HG03039 (cell line): ENCODE measurements around the gene YES1.
A peak's percentile ranks its signal among the peaks of the same experiment; 100 is the strongest.
"Not testable (repeated sequence)": the region's sequence is repeated elsewhere in the genome, so short reads cannot be mapped to it uniquely, and the experiment has no call there.

Experiments
- ATAC-seq: cut with Tn5 transposase; IDR thresholded peaks from one replicate; pipeline ENCODE4 v1.9.1; 2021; ENCODE audit warnings: mild to moderate bottlenecking, moderate library complexity; ENCODE audit not compliant: unreplicated experiment

The YES1 gene

DNA sequence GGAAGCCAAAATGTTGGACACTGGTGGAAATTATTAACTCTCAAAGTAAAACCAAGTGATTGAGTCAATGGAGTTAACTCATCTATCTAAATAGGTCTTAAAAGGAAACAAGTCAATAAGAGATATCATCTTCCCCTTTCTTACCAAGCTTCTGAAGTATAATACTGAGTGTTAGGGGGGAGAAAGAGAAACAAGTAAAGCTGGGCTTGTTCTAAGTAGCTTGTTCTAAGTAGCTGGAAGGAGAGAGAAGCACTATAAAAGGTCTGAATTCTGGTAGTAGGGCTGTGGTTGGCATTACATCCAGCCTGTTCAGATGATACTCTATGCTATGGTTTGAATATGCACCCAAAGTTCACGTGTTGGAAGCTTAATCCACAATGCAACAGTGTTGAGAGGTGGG, 26.8 kb downstream of the YES1 start:
- ATAC-seq, result no peak

GRCh38 chr18:784470-785172, 27.4 kb downstream of the YES1 start:
- no peak for ATAC-seq

GRCh38 chr18:778194-778927, 33.7 kb downstream of the YES1 start:
- no peak for ATAC-seq

DNA sequence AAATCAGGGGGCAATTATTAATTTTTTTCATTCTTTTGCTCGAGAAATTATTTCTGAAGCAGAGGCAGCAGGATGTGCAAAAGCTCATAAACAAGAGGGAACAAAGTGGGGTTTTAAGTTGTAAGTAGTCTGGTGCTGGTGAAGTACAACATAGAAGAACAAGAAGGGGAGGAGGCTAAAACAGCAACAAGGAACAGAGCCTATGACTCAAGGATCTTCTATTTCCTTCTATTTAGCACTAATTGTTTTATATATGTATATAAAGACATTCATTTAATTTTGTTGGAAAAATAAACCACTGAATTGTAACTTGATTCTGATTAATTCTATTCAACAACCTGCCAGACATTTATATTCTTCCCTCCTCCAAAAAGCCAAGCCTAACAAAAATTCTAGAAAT, 35.0 kb downstream of the YES1 start:
- ATAC-seq, result no peak

DNA sequence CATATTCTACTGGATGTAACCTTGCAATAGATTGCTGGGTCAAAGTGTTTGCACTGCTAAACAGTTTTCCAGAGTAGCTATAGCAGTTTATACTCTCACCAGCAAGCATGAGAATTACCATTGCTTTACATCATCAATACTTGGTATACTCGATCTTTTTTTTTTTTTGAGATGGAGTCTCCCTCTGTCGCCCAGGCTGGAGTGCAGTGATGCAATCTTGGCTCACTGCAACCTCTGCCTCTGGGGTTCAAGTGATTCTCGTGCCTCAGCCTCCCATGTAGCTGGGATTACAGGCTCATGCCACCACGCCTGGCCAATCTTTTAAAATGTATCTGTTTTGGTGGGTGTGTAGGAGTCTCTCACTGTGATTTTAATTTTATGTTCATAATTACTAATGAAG, 36.0 kb downstream of the YES1 start:
- not testable (repeated sequence) for ATAC-seq

- no peak for ATAC-seq
These were observed 37.2 kb downstream of the YES1 start for GRCh38 chr18:774811-775210.

GRCh38 chr18:773980-774624, 37.9 kb downstream of the YES1 start:
- ATAC-seq, result no peak

DNA sequence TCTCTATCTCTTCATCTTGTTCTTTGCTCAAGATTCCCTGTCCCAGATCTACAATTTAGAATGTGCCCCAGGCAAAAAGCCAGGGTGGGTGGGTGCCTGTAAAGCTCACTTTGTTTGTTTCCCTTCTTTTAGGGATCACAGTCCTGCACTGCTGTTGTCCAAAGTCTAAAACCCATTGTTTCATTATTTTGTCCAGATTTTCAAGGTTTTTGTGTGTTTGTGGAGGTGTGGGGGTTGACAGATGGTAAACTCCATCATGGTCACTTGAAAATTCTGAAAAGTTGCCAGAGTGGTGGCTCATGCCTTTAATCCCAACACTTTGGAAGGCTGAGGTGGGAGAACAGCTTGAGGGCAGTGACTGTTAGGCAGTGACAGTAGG, 41.5 kb downstream of the YES1 start:
- no peak for ATAC-seq

DNA sequence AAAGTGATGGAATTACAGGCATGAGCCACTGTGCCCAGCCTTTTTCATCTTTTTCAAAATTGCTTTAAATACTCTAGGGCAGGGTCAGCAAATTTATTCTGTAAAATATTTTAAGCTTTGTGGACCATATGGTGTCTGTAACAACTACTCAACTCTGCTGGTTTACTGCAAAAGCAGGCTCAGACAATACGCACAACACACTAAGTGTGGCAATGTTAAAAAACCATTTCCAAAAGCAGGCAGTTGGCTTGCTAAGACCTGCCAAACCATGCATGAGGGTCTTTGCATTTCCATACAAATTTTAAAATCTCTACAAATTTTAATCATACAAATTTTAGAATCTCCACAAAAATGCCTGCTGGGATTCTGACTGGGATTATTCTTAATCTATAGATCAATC, 44.1 kb downstream of the YES1 start:
- ATAC-seq, result no peak

DNA sequence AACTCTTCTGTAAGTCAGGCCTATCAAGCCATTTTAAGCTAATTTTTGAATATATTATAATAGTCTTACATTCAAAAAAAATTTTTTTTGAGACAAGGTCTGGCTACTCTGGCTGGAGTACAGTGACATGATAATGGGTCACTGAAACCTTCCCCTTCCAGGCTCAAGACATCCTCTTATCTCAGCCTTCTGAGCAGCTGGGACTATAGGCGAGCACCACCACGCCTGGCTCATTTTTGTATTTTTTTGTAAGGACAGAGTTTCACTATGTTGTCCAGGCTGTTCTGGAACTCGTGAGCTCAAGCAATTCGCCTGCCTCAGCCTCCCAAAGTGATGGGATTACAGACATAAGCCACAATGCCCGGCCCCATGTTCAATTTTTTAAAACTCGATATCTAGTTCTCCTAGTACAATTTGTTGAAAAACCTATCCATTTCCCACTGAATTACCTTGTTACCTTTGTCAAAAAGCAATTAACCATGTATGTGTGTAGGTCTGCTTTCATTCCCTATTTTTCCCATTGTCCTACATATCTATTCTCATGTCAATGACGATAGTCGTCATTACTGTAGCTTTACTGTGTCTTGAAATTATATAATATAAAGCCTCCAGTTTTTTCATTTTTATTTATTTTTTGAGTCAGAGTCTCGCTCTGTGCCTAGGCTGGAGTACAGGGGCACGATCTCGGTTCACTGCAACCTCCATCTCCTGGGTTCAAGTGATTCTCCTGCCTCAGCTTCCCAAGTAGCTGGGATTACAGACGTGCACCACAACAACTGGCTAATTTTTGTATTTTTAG, 44.8 kb downstream of the YES1 start:
- no peak for ATAC-seq

- no peak for ATAC-seq
These were observed 45.5 kb downstream of the YES1 start for GRCh38 chr18:766550-766860.

DNA sequence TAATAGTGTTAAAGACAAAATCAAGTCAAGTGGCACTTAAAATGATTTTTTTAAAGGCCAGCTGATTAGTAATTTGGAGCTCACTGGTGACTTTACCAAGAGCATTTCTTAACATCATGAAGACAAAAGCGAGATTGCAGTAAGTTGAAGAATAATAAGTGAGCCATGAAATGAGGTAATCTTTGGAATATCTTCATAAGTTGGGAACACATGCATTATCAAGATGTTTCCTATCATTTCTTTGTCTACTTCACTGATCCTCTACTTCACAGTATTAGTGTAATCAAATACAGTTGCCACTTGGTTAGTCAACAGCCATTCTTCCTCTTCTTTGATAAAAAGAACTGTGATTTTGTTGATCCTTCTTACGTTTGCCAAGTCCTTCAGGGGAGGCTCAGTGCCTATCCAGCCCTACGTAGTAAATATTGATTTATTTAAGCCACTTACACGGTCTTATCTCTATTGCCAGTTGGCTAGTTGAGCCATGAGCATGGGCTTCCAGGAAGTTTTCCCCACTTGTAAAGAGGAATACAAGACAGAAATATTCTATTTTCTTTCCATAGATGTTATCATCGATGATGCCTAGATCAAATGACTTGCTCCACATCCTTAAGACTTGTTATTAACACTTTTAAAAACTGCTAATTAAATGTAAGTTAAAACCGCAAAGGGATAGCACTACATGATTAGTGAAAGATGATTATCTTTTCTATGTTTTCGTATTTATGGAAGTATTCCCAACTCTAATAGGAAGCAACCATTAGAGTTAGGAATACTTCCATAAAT, 46.1 kb downstream of the YES1 start:
- no peak for ATAC-seq

DNA sequence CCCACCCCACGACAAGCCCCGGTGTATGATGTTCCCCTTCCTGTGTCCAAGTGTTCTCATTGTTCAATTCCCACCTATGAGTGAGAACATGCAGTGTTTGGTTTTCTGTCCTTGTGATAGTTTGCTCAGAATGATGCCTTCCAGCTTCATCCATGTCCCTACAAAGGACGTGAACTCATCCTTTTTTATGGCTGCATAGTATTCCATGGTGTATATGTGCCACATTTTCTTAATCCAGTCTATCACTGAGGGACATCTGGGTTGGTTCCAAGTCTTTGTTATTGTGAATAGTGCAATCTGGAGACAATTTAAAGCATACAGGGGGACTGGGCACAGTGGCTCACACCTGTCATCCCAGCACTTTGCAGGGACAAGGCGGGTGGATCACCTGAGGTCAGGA, 52.2 kb downstream of the YES1 start:
- ATAC-seq, result not testable (repeated sequence)

- ATAC-seq, result no peak
These were observed 56.5 kb downstream of the YES1 start for GRCh38 chr18:755506-755905.

- ATAC-seq, result no peak
These were observed 57.4 kb downstream of the YES1 start for GRCh38 chr18:754656-755055.

DNA sequence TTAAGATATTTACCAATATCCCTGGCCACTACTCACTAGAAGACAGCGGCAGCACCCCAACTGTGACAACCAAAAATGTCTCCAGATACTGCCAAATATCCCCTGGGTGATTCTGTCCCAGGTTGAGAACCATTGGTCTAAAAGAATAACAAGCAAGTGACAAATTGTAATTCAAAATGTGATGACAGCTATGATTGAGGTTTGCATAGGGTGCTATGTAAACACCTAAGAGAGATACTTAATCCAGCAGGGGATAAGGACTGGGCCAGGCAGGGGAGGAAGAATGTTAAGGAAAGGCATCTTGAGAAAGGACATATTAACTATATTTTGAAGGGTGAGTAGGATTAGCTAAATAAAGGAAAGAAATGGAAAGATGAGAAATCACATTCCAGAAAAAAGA, 61.6 kb downstream of the YES1 start:
- no peak for ATAC-seq

GRCh38 chr18:744832-745597, 67.0 kb downstream of the YES1 start:
- ATAC-seq, result no peak

DNA sequence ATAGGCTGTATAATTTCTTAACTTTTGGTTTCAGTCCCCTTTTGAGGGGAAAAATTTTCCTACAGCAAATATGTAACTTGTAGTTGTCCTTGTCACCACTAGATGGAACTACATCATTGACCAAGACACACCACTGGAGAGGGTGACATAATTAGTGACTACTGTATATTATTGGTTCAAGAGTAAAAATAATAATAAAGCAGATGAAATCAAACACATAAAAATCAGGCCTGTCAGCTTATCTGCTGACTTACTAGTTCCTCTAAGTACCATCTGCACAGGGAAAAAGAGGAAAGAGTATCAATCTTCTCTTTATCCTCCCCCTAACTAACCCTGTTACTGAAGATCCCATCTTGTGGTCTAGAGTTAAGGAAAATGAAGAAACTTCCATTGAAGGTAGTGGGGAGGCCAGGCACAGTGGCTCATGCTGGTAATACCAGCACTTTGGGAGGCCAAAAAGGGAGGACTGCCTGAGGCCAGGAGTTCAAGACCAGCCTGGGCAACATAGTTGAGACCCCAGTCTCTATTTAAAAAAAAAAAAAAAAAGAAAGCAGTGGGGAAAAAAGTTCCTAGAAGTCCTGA, 70.0 kb downstream of the YES1 start:
- peak; percentile 84 for ATAC-seq

DNA sequence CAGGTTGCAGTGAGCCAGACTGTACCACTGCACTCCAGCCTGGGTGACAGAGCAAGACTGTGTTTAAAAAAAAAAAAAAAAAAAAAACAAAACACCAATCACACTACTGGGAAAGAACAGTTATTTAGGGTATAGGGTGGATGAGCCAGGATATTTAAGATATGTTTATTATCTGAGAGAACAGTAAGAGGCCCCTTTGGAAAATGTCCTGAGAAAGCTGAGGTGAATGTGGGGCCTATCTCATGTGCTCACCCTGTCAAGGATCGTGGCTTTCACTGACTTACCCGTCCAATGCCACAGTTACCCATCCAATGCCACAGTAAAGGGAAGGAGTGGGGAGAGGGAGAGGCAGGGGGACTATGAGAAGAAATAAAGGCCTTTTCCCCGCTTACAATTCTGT, 79.7 kb downstream of the YES1 start:
- no peak for ATAC-seq

DNA sequence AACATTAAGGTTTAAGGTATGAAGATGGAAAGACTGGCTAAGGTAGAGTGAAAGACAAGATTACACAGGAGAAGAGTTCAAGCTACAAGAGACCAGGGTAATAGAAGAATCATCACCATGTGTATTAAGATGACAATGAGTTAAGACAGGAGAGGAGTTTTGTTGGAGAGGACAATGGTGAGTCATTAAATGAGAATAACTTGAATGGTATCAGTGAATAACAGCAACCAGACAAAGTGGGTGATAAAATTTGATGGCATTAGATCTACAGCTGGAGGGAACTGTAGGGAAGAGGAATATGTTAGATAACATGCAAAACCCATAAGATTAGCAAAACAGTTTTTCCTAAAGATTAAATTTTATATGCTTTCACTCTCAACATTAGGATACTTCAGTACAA, 80.9 kb downstream of the YES1 start:
- ATAC-seq, result no peak
